ENCODE measurements around the gene P2RY2. TPM values are rescaled to one million over a fixed set of nuclear protein-coding genes. Genes with fewer than 3 reads are reported as not detected.

P2RY2 gene
- total and polyA plus RNA-seq, 12 donors = 7.1 to 37.5 (median 11.1) TPM

GRCh38 chr11:73221451-73221850 is 3.4 kb downstream of the P2RY2 start:
- intact Hi-C loops (cut with DNase I) = no loop called here
- H3K4me1 ChIP-seq = peaks cover 6 to 48% (median 29%) of the 10 kb centered on the region in 9 donors
- WGBS, 2 donors = 93 to 94% methylated on average over 4 of the region's 4 CpGs
- no peaks in the 10 kb centered on the region for H3K36me3 ChIP-seq
- H3K9me3 ChIP-seq = no peaks in the 10 kb centered on the region
- no peak for DNase-seq
- H3K4me3 ChIP-seq = no peak overlapping the region
- TF ChIP-seq CTCF (IDR thresholded peaks at IDR 0.05) = no peak
- H3K27me3 ChIP-seq = peaks cover 0 to 7% (median 0%) of the 10 kb centered on the region in 7 donors
- H3K27ac ChIP-seq = no peak overlapping the region
- no peak for ATAC-seq

- no peak for ATAC-seq
- H3K4me1 ChIP-seq = peaks cover 6 to 43% (median 26%) of the 10 kb centered on the region in 9 donors
- peaks cover 0 to 7% (median 0%) of the 10 kb centered on the region in 7 donors for H3K27me3 ChIP-seq
- no peak for TF ChIP-seq CTCF (IDR thresholded peaks at IDR 0.05)
- WGBS, 2 donors = 93 to 97% methylated on average over 5 of the region's 5 CpGs
- intact Hi-C loops (cut with DNase I) = no loop called here
- no peak for DNase-seq
- no peaks in the 10 kb centered on the region for H3K9me3 ChIP-seq
- no peak overlapping the region for H3K4me3 ChIP-seq
- no peak overlapping the region for H3K27ac ChIP-seq
- no peaks in the 10 kb centered on the region for H3K36me3 ChIP-seq
Measured at GRCh38 chr11:73221996-73222395, 3.9 kb downstream of the P2RY2 start.

GRCh38 chr11:73223998-73224730 is 6.1 kb downstream of the P2RY2 start:
- Histone ChIP-seq H3K9me3 (no peaks in the 10 kb centered on the region), H3K27me3 (no peaks in the 10 kb centered on the region), H3K36me3 (no peaks in the 10 kb centered on the region), H3K4me1 (peaks cover 0 to 40% (median 18%) of the 10 kb centered on the region in 9 donors), H3K4me3 (no peak overlapping the region), H3K27ac (no peak overlapping the region)
- DNase-seq = no peak
- intact Hi-C loops (cut with DNase I) = no loop called here
- ATAC-seq = no peak
- TF ChIP-seq CTCF (IDR thresholded peaks at IDR 0.05) = no peak
- WGBS, 2 donors = 78 to 81% methylated on average over 10 of the region's 10 CpGs

GRCh38 chr11:73225001-73225686 is 7.1 kb downstream of the P2RY2 start:
- Histone ChIP-seq H3K4me3 (no peak overlapping the region), H3K36me3 (no peaks in the 10 kb centered on the region), H3K27me3 (no peaks in the 10 kb centered on the region), H3K4me1 (peaks cover 3 to 42% (median 19%) of the 10 kb centered on the region in 9 donors), H3K27ac (no peak overlapping the region), H3K9me3 (no peaks in the 10 kb centered on the region)
- TF ChIP-seq CTCF (IDR thresholded peaks at IDR 0.05) = no peak
- intact Hi-C loops (cut with DNase I) = no loop called here
- WGBS, 2 donors = 53 to 55% methylated on average over 3 of the region's 3 CpGs
- ATAC-seq (no peak), DNase-seq (no peak)
